ENCODE data around the gene NSMCE4A. TPM values are rescaled to one million over a fixed set of nuclear protein-coding genes. Genes with fewer than 3 reads are reported as not detected.

The NSMCE4A gene
- total and polyA plus RNA-seq, 2 donors (not counting 1 experiment from before 2014, with no cell fraction given): 89.7 to 92.4 TPM

DNA sequence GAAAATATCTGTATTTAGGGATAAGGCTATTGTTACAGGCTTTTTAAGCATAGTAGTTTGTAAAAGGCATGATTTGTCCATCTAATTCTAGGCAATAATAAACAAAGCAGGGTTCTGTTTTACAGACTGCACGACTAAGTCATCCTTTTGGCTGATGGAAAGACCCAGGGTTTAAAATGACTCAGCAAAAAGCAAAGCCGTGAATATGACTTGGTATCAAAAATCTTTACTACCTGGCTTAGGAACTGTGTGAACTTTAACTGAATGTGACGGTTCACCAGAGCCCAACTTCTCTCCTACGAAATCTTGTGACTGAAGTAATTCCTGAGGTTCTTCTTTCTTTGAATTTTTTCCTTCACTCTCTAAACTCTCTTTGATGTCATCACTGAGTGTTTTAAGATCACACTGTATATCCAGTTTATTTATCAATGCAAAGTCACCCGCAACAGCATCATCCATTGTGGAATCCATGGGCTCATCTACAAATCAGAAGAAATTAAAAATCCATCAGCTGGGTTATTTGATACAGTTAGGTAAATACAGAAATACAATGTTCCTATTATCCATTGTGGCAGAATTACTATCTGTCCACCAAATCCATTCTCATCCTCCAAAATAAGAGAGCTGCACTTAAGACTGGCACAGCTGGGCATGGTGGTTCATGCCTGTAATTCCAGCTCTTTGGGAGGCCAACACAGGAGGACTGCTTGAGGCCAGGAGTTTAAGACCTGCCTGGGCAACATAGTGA, 64.2 kb downstream of the NSMCE4A start:
- ATAC-seq (ENCODE audit: low read depth): no peak
- intact Hi-C loops (cut with micrococcal nuclease): no loop called here
- H3K4me1 ChIP-seq (ENCODE audit: control insufficient read depth in 2 of 2, insufficient read depth in 2 of 2, low read length in 2 of 2): no peaks in the 10 kb centered on the region
- ChIA-PET CTCF (interaction anchor here (0.7 kb wide), 2 partner anchors 25 to 178 kb away, joined by 3 to 4 read pairs; no protein-coding TSS in a partner anchor), POLR2A (no interaction called here)
- H3K9ac ChIP-seq (ENCODE audit: low read length): no peak overlapping the region
- H2AFZ ChIP-seq (ENCODE audit: insufficient read depth, low read depth, low read length, poor library complexity, severe bottlenecking): no peak overlapping the region
- no peak overlapping the region for H3K27ac Mint-ChIP-seq
- no peak overlapping the region for H3K4me3 ChIP-seq (ENCODE audit: control extremely low read depth in 1 of 5, extremely low read depth in 1 of 5, insufficient read depth in 1 of 5, low read depth in 2 of 5, low read length in 4 of 5)
- H4K20me1 ChIP-seq (ENCODE audit: control insufficient read depth, insufficient read depth, low read length, poor library complexity, severe bottlenecking): peaks cover 5% of the 10 kb centered on the region
- H3K79me2 ChIP-seq (ENCODE audit: control insufficient read depth, insufficient read depth, low read length): peaks cover 8% of the 10 kb centered on the region
- no peaks in the 10 kb centered on the region for H3K27me3 ChIP-seq (replicated peaks in 1 of 4; ENCODE audit: control extremely low read depth in 1 of 4, control insufficient read depth in 3 of 4, insufficient read depth in 4 of 4, low read length in 3 of 4)
- H3K4me2 ChIP-seq (replicated peaks; ENCODE audit: low read depth, low read length, poor library complexity, severe bottlenecking): no peak overlapping the region
- no peak for DNase-seq
- H3K4me1 Mint-ChIP-seq: no peaks in the 10 kb centered on the region
- H3K36me3 ChIP-seq (replicated peaks in 1 of 2; ENCODE audit: control extremely low read depth in 1 of 2, control insufficient read depth in 1 of 2, extremely low read depth in 1 of 2, insufficient read depth in 2 of 2, low read length in 1 of 2): peaks cover 3 to 16% of the 10 kb centered on the region in 2 experiments
- no peak overlapping the region for H3K4me3 Mint-ChIP-seq
- TF ChIP-seq EZH2 (IDR thresholded peaks at IDR 0.05; ENCODE audit: borderline replicate concordance, insufficient read depth, low read depth, low read length, poor library complexity, severe bottlenecking): no peak
- TF ChIP-seq, protein P1, sequence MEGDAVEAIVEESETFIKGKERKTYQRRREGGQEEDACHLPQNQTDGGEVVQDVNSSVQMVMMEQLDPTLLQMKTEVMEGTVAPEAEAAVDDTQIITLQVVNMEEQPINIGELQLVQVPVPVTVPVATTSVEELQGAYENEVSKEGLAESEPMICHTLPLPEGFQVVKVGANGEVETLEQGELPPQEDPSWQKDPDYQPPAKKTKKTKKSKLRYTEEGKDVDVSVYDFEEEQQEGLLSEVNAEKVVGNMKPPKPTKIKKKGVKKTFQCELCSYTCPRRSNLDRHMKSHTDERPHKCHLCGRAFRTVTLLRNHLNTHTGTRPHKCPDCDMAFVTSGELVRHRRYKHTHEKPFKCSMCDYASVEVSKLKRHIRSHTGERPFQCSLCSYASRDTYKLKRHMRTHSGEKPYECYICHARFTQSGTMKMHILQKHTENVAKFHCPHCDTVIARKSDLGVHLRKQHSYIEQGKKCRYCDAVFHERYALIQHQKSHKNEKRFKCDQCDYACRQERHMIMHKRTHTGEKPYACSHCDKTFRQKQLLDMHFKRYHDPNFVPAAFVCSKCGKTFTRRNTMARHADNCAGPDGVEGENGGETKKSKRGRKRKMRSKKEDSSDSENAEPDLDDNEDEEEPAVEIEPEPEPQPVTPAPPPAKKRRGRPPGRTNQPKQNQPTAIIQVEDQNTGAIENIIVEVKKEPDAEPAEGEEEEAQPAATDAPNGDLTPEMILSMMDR (IDR thresholded peaks at IDR 0.05): no peak
- H3K9me3 Mint-ChIP-seq (ENCODE audit: insufficient read depth): no peaks in the 10 kb centered on the region
- no CpG with 5 or more reads among the region's 5 CpGs for WGBS (ENCODE audit: insufficient coverage)
- H3K9me3 ChIP-seq (ENCODE audit: control extremely low read depth in 1 of 3, control insufficient read depth in 2 of 3, insufficient read depth in 1 of 3, low read length in 2 of 3): no peaks in the 10 kb centered on the region
- no peaks in the 10 kb centered on the region for H3K27me3 Mint-ChIP-seq
- no peak overlapping the region for H3K27ac ChIP-seq (ENCODE audit: low read length in 2 of 2)

Small RNAs within 50 kb of the gene (small RNA-seq; reads per million reads assigned to genes)
- gene RF02219 (ENCODE audit: insufficient read length, low read depth, low replicate concordance): not detected

Other genes with a start within 250 kb of the NSMCE4A start
- gene ATE1, start 47.2 kb downstream of the NSMCE4A start, total RNA-seq: 32.0 and 40.3 TPM in 2 replicates
- 6.4 and 8.2 TPM in 2 replicates for gene ATE1, start 47.2 kb downstream of the NSMCE4A start, polyA plus RNA-seq
- gene TACC2, start 13.9 kb upstream of the NSMCE4A start, total RNA-seq: not detected in 2 replicates
- gene TACC2, start 13.9 kb upstream of the NSMCE4A start, polyA plus RNA-seq: not detected in 2 replicates

Measured in B cell (primary cell).